Endodermal cell (in vitro differentiated cells): ENCODE data around the gene VAV2. TPM values are rescaled to one million over a fixed set of nuclear protein-coding genes. Genes with fewer than 3 reads are reported as not detected.

Source experiments
- DNase-seq: peaks from one replicate; pipeline ENCODE4 v3.0.0-alpha.2; 2017
- H3K27ac ChIP-seq: 2 replicates; pipeline ENCODE4 v1.5.1; 2013; ENCODE audit warnings: mild to moderate bottlenecking, low read depth, low read length, moderate library complexity
- H3K27me3 ChIP-seq: 2 replicates; pipeline ENCODE4 v1.6.1; 2013; ENCODE audit warnings: mild to moderate bottlenecking, low read length, moderate library complexity; ENCODE audit not compliant: insufficient read depth, control insufficient read depth, poor library complexity, severe bottlenecking
- H3K36me3 ChIP-seq: 2 replicates; pipeline ENCODE4 v1.7.0; 2013; ENCODE audit warnings: mild to moderate bottlenecking, low read length, moderate library complexity; ENCODE audit not compliant: control insufficient read depth, insufficient read depth
- H3K4me1 ChIP-seq: one replicate; pipeline ENCODE4 v1.7.0; 2013; ENCODE audit warnings: low read length; ENCODE audit not compliant: control insufficient read depth, insufficient read depth
- H3K4me3 ChIP-seq: 2 replicates; pipeline ENCODE4 v1.5.1; 2013; ENCODE audit warnings: mild to moderate bottlenecking, low read length, moderate library complexity
- H3K9ac ChIP-seq: 2 replicates; pipeline ENCODE4 v1.6.1; 2013; ENCODE audit warnings: mild to moderate bottlenecking, low read length, moderate library complexity; ENCODE audit not compliant: poor library complexity, severe bottlenecking; ENCODE audit errors: extremely low read depth
- H3K9me3 ChIP-seq: 2 replicates; pipeline ENCODE4 v1.6.1; 2013; ENCODE audit warnings: mild to moderate bottlenecking, low read length, moderate library complexity; ENCODE audit not compliant: control insufficient read depth
- H3K27ac Mint-ChIP-seq: 2 replicates; pipeline ENCODE4 v1.8.0; 2020; ENCODE audit warnings: mixed read lengths
- H3K27me3 Mint-ChIP-seq: 2 replicates; pipeline ENCODE4 v1.8.0; 2021; ENCODE audit warnings: mild to moderate bottlenecking, mixed read lengths; ENCODE audit not compliant: insufficient read depth
- H3K36me3 Mint-ChIP-seq: 2 replicates; pipeline ENCODE4 v1.8.0; 2020; ENCODE audit warnings: low read depth, mixed read lengths
- H3K4me1 Mint-ChIP-seq: 2 replicates; pipeline ENCODE4 v1.8.0; 2020; ENCODE audit warnings: mixed read lengths
- H3K4me3 Mint-ChIP-seq: 2 replicates; pipeline ENCODE4 v1.8.0; 2020; ENCODE audit warnings: mild to moderate bottlenecking, moderate library complexity, mixed read lengths
- H3K9me3 Mint-ChIP-seq: 2 replicates; pipeline ENCODE4 v1.8.0; 2020; ENCODE audit warnings: mild to moderate bottlenecking, mixed read lengths
- CTCF ChIP-seq: fragments of 200-600 bp; sonication (generic); conservative IDR thresholded peaks from 2 replicates; pipeline ENCODE4 v1.5.0; 2021; ENCODE audit warnings: antibody characterized with exemption, mild to moderate bottlenecking
- WGBS, 2 experiments: methylation state at CpG; one replicate each; pipeline versions ENCODE4 v1.1.5 to v1.1.7; 2013; ENCODE audit warnings: missing lambda C conversion rate in 2 of 2, mixed read lengths in 1 of 2; ENCODE audit not compliant: insufficient coverage in 1 of 2, insufficient read length in 1 of 2; 5-methylcytosine and 5-hydroxymethylcytosine counted together
- total RNA-seq, 2 donors: library from RNA; stranded (reverse); fragmentation: NEBNext Ultra II Directional in 1 of 2; extraction: Animal tissue kit (Norgen Biotek cat#: 25700) in 1 of 2; gene quantifications; 2 replicates in 1 of 2; 3 replicates in 1 of 2; pipeline ENCODE4 v1.2.1, GENCODE V29; 2021

VAV2 gene
- total RNA-seq, 2 donors from 2014 or later, result 29.8 to 35.9 TPM

DNA sequence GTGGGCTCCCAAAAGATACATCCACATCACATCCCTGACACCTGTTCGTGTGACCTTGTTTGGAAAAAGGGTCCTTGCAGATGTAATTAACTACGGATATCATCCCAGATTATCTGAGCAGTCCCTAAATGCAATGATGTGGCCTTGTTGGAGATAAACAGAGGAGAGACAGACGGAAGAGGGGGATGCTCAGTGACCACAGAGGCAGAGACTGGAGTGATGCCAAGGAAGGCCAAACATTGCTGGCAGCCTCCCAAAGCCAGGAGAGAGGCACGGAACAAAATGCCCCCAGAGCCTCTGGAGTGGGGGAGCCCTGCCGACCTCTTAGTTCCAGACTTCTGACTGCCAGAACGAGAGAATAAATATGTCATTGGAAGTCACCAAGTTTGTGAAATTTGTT is 15.0 kb upstream of the VAV2 start:
- DNase-seq, result no peak
- H3K4me3 Mint-ChIP-seq, result no peak overlapping the region
- H3K36me3 Mint-ChIP-seq, result no peaks in the 10 kb centered on the region
- Histone ChIP-seq H3K27ac (no peak overlapping the region), H3K9me3 (peaks cover 12% of the 10 kb centered on the region), H3K9ac (no peak overlapping the region), H3K27me3 (no peaks in the 10 kb centered on the region), H3K4me3 (no peak overlapping the region), H3K4me1 (no peaks in the 10 kb centered on the region), H3K36me3 (no peaks in the 10 kb centered on the region)
- peaks cover 16% of the 10 kb centered on the region for H3K9me3 Mint-ChIP-seq
- H3K27me3 Mint-ChIP-seq, result no peaks in the 10 kb centered on the region
- 88 to 89% methylated on average over 6 of the region's 6 CpGs for WGBS, 2 experiments
- no peaks in the 10 kb centered on the region for H3K4me1 Mint-ChIP-seq
- no peak overlapping the region for H3K27ac Mint-ChIP-seq
- TF ChIP-seq CTCF, result no peak

- no peak for TF ChIP-seq CTCF
- Histone ChIP-seq H3K27me3 (no peaks in the 10 kb centered on the region), H3K27ac (no peak overlapping the region), H3K4me1 (no peaks in the 10 kb centered on the region), H3K9me3 (no peaks in the 10 kb centered on the region), H3K4me3 (no peak overlapping the region), H3K9ac (no peak overlapping the region), H3K36me3 (no peaks in the 10 kb centered on the region)
- H3K4me1 Mint-ChIP-seq, result no peaks in the 10 kb centered on the region
- no peak for DNase-seq
- WGBS, 2 experiments, result 93 to 98% methylated on average over 7 to 8 of the region's 8 CpGs
- peaks cover 3% of the 10 kb centered on the region for H3K9me3 Mint-ChIP-seq
- no peak overlapping the region for H3K4me3 Mint-ChIP-seq
- H3K27ac Mint-ChIP-seq, result no peak overlapping the region
- H3K36me3 Mint-ChIP-seq, result no peaks in the 10 kb centered on the region
- no peaks in the 10 kb centered on the region for H3K27me3 Mint-ChIP-seq
These were observed 13.3 kb upstream of the VAV2 start for GRCh38 chr9:134005381-134005780.

DNA sequence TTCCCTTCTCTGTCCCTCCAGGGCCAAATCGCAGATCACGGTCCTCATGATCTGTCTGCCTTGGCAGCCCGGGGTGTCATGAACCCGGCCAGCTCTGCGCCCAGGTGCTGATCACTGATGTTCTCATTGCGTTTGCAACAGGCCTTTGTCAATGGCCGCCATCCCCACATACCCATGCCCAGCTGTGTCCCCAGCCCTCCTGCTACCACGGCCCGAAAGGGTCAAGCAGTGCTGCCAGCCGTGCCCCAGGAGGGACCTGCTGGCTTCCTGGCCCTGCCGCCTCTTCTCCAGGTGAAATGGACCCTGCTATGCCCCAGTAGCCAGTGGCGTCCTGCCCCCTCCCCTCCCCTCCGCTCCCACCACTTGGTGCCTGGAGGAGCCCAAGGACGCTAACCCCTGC is 12.8 kb upstream of the VAV2 start:
- Mint-ChIP-seq H3K27me3 (peaks cover 2% of the 10 kb centered on the region), H3K9me3 (no peaks in the 10 kb centered on the region), H3K36me3 (no peaks in the 10 kb centered on the region), H3K4me1 (no peaks in the 10 kb centered on the region), H3K27ac (no peak overlapping the region), H3K4me3 (no peak overlapping the region)
- Histone ChIP-seq H3K9ac (no peak overlapping the region), H3K27me3 (no peaks in the 10 kb centered on the region), H3K4me1 (no peaks in the 10 kb centered on the region), H3K27ac (no peak overlapping the region), H3K4me3 (no peak overlapping the region), H3K9me3 (no peaks in the 10 kb centered on the region), H3K36me3 (no peaks in the 10 kb centered on the region)
- 85 to 93% methylated on average over 6 to 14 of the region's 14 CpGs for WGBS, 2 experiments
- DNase-seq, result no peak
- no peak for TF ChIP-seq CTCF
